NCI-H82 (cell line): Measurements from ENCODE around the gene GNAI1.

Experiments
- DNase-seq: peaks from one replicate; lab custom pipeline; 2025; lab: John Stamatoyannopoulos, UW

Gene GNAI1

DNA sequence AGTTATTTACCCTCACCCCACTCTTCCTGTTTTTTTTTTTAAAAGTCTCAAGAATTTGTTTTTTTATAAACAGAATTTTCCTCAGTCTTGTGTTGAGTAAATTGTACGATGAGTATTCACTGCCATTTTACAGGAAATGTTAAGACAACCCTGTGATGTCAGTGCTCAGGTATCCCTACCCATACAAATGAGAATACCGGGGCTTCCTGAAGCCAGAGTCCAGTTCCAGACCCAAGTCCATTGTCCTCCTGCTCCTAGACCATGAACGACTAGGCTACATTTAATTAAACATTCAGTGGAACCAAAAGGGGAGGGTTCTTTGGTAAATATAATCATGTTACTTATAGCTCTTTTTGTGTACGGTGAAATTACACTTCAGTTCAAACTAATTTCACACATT, 79.2 kb downstream of the GNAI1 start:
- DNase-seq: no peak

- DNase-seq: no peak
These were observed 81.1 kb downstream of the GNAI1 start for GRCh38 chr7:80215734-80216133.

DNA sequence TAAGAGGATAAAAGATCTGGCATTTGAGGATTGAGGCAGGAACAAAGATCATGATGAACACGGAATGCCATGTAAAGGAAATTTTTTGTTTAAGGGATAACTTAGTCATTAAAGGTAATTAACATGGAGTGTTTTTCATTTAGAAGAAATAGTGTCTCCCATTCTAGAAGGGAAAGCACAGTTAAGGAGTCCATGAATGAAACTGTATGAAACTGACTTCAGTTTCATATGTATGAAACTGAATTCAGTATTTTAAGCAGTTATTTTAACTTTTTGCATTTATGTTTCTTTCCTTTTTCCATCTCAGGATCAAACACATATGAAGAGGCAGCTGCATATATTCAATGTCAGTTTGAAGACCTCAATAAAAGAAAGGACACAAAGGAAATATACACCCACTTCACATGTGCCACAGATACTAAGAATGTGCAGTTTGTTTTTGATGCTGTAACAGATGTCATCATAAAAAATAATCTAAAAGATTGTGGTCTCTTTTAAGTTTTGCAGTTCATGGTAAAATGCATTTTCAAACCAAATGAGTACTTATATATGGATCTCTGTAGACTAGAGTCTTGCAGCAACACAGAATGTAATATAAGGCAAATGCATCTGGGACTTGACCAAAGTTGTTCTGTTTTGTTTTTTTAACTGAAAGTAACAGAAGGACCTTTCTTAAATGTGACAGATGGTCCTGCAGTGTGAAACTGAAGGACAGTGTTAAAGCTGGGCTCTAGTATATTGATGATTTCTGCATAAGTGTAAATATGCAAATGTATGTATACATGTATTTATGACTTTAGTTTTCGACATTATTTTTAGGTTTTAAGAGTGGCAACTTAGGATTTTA, 82.6 kb downstream of the GNAI1 start:
- peak; percentile 14 for DNase-seq

GRCh38 chr7:80218723-80219122, 84.1 kb downstream of the GNAI1 start:
- DNase-seq: no peak

GRCh38 chr7:80220022-80220634, 85.5 kb downstream of the GNAI1 start:
- no peak for DNase-seq

DNA sequence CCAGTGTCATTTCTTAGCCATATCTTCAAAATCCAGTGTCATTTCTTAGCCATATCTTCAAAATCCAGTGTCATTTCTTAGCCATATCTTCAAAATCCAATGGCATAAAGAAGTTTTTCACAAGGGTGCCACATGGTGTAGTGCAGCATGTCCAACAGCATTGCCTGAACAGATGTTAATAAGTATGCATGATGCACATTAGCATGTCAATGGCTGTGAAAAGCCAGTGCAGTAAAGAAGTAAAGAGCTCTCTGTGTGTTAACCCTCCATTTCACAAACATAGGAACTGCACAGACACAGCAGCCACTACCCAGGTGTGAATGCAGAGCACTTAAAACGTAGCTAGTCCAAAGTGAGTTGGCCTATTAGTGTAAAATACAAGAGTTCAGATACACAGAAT, 89.8 kb downstream of the GNAI1 start:
- no peak for DNase-seq

DNA sequence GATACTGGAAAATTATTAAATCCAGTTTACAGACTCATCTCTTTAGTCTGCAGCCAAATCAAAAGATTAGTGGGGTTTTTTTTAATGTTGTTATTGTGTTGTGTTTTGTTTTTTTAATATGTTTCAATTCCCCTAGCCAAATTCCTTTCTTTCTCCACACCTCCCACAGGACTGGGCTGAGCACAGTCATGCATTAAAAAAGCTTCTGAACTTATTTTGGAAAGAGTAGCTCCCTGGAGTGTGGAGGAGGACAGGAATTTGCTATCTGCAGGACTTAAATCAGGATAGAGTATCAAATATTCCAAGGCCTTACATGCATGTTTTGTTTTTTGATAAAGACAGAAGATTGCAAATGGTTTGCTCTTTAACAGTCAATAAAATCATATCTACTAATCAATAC, 90.7 kb downstream of the GNAI1 start:
- DNase-seq: no peak

GRCh38 chr7:80226629-80227028, 92.0 kb downstream of the GNAI1 start:
- no peak for DNase-seq

GRCh38 chr7:80230327-80230726, 95.7 kb downstream of the GNAI1 start:
- DNase-seq: no peak

DNA sequence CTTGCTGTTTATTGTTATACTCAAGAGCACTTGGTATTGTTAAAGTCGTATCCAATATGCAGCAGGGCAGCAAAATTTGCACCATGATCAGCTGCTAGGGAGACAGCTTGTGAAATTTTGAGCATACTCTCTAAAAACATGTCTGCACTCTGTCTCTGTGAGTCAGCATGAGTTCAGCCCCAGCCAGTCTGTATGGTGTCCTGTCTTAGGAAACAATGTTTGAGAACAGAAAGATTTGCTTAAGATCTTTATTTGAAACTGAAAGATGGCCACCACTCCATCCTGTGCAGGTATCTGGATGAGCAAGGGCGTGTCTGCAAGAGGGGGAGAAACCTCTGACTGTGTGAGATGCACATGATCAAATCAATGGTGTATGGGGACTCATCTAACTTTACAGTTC, 97.1 kb downstream of the GNAI1 start:
- DNase-seq: no peak

DNA sequence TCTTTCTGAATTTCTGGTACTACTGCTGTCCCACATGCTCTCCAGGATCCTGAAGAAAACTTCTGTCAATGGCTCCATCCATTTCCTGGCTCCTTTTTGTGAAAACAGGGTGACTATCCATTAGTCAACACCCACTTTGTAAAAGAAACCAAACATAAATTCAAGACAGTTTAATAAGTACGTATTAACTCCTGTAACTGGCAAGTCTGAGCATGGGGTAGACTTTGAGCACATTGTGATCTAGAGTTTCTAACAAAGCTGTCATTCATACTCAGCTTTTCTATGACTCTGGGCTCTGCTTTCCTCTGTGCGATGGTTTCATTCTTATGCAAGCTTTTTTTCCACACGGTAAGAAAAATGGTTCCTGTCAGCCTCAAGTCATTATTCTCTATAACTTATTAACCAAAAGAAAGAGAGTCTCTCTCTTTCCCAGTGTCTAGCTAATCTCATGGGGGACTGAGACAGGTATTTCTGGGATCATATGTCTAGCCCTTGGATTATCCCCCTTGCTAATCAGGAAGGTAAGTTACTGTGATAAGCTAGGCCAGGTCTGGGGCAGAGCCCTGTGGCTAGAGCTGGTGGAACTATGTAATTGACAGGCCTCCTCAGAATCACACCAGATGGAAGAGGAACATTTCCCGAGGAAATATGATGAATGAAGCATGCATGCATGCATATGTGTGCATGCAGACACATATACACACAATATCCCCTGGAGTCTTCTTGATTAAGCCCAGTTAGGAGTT, 98.5 kb downstream of the GNAI1 start:
- peak; percentile 45 for DNase-seq

DNA sequence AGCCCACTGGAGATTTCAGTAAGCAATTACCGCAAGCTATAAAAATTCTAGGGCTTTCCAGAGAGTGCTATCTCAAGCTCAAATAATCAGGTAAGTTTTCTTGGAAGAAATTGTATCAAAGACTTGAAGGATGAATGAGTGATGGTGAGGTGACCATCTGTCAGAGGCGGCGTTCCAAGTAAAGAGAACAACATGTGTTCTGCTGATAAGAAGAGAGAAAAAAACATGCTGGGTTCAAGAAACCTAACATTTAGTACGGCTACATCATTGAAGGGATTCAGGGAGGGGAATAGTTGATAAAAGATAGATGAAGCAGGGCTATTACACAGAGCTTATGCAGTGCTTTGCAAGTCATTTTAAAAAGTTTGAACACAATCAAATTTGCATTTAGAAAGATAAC, 100.7 kb downstream of the GNAI1 start:
- DNase-seq: peak; percentile 40

- no peak for DNase-seq
These were observed 102.0 kb downstream of the GNAI1 start for GRCh38 chr7:80236681-80237080.

DNA sequence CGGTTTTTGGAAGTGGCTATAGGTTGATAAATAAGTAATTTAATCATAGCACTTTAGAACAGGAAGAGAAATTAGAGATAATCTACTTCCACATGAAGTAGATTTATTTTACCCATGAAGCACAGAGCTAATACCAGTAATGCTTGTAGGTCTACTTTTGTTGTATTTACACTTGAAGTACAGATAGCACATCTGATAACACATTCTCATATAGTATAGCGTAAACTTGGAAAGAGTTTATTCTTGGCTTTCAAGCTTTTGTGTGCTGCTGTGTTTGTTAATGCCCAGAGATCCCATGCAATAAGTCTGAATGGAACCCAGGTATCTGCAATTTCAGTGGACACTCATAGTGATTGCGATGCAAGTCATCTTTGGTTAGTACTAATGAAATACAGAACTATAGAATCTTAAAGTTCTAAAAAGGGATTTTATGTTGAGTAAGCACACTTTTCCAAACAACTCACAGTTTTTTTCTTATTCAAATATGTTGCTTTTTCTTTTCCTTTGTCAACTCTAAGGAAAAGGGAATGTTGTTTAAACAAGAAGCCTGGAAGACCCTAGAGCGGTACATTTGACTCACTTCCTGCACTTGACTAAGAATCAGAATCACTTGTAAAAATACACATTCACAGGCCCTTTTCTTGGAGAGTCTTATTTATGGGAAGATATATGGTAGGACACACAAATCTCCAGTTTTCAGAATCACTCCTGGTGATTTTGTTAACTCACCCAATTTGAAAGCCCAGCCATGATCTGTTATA, 105.8 kb downstream of the GNAI1 start:
- DNase-seq: no peak

GRCh38 chr7:80241671-80242070, 107.0 kb downstream of the GNAI1 start:
- DNase-seq: no peak

GRCh38 chr7:80243425-80243824, 108.8 kb downstream of the GNAI1 start:
- no peak for DNase-seq

DNA sequence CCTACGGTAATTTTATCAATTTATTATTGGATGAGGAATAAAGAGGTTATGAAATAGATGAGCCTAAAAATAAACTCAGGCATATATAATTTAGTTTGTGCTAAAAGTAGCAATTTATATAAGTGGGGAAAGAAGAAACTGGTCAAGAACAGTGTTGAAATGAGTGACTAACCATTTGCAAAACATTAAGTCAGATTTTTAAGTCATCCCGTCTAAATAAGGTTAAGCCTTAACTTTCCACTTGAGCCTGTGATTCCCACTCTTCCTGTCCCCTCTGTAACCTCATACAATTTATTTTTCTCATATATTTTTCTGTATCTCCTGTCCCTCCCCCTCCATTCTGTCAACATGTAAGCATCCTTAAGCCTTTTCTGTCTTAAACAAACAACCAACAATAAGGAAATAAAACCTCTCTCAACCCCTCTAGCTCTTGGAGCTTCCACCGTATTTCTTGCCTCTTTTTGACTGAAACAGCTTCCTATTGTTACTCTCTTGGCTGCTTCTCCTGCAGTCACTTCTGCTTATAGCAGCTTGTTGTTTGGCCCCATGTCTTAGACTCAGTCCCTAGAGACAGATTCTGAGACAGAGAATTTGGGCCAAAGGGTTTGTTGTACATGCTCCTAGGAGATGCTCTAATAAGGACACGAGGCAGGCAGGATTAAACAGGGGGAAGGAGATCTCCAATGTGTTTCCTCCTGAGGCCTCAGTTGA, 109.7 kb downstream of the GNAI1 start:
- peak; percentile 51 for DNase-seq

DNA sequence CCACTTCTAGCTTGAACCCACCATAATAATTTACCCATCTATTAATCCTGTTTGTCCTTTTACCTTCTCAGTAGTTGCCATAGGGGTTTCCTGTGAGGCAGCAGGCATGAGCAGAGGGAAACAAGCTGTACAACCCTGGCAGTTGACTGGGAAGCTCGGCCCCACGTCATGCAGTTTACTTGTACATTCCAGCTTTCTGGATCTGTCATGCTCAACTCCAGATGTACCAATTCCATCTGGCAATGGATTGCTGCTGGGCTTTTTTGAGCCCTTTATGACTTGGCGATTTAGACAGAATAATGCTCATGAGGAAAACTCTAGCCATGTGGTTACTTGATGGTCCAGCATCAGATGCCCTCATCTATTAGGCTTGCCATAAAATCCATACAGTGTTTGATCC, 112.5 kb downstream of the GNAI1 start:
- no peak for DNase-seq

GRCh38 chr7:80247891-80248290, 113.3 kb downstream of the GNAI1 start:
- no peak for DNase-seq

- no peak for DNase-seq
These were observed 114.6 kb downstream of the GNAI1 start for GRCh38 chr7:80249184-80249583.

DNA sequence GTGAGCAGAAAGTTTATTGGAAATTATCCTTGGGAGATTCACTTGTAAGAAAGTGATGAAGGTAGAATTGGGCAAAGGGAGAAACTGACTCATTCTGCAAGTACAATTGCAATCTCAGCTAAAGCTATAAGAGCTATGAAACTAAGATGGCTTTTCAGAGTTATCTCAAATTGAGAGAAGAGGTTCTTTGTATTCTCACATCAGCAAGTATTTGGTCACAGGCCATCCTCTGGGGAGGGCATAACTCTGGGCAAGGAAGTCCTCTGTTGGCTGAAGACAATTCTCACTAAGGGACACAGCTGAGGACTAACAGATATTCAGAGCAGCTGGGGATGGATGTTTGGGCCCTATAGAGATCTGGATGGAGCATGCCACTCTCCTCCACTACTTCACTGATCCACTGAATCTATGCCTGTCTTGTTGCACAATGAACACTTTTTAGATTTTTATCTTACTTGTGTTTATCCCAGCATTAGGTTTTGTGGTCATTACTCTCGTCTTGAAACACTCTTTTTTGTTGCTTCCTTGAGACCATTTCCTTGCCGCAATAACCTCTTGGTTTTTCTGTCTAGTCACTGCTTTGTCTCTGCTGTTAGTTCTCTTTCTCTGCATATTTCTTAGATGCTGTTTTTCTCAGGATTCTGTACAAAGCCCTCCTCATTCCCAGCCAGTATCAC, 115.1 kb downstream of the GNAI1 start:
- DNase-seq: no peak
